Measurements from ENCODE around the gene RBPJL. TPM values are rescaled to one million over a fixed set of nuclear protein-coding genes. Genes with fewer than 3 reads are reported as not detected.

RBPJL gene
- total RNA-seq, 1 donor from 2014 or later, result not detected

GRCh38 chr20:45317826-45318225 is 11.2 kb downstream of the RBPJL start:
- DNase-seq, result no peak

- DNase-seq, result no peak
These were observed 11.8 kb downstream of the RBPJL start for GRCh38 chr20:45318386-45318939.

GRCh38 chr20:45318948-45319347 is 12.3 kb downstream of the RBPJL start:
- no peak for DNase-seq

DNA sequence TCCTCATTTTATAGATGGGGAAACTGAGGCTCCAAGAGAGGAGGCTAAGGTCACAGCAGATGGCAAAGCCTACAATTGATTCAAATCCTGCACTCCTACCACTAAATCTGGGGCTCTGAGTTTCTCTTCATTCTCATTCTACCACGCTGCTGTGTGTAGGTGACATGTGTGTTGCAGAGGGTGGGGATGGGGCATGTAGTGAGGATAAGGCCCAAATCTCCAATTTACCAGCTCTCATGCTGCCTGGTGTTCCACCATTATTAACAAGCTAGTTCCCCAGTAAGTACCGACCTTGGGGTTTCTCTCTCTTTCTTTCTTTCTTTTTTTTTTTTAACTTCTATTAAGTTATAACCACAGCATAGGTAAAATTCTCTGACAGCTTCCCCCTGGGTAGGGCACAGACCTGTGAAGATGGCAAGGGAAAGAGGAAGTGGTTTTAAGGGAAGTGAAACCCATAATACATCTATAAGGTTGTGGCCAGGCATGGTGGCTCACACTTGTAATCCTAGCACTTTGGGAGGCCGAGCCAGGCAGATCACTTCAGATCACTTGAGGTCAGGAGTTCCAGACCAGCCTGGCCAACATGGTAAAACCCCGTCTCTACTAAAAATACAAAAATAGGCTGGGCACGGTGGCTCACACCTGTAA is 14.4 kb downstream of the RBPJL start:
- no peak for DNase-seq

DNA sequence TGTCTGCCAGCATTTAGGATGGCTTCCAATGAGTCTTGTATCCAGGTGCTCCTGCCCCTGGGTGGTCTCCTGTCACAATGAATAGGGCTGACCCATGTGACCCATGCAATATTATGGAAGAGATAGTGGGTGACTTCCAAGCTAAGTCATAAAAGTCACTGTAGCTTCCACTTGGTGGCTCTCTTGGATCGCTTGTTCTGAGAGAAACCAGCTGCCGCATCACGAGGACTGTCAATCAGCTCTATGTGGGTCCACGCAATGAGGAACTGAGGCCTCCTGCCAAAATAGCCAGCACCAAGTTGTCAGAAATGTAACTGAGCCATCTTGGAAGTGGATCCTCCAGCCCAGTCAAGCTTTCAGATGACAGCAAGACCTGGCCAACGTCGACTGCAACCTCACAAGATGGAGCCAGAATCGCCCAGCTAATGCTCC is 16.3 kb downstream of the RBPJL start:
- DNase-seq, result peak; percentile 46

DNA sequence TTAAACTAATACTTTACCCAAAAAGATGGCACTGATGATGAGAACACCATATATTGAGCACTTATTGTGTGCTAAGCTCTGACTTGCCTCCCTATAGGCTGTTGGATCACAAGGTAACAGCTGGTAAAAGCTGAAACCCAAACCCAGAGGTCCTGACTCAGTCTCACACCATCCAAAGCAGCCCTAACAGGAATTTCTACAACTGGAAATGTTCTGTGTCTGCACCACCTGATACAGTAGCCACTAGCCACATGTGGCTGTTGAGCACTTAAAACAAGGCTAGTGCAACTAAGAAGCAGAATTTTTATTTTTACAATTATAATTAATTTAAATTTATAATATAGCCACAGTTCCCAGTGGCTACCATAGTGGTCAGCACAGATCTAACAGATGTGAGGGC is 17.1 kb downstream of the RBPJL start:
- DNase-seq, result no peak

GRCh38 chr20:45325371-45325770 is 18.7 kb downstream of the RBPJL start:
- no peak for DNase-seq

DNA sequence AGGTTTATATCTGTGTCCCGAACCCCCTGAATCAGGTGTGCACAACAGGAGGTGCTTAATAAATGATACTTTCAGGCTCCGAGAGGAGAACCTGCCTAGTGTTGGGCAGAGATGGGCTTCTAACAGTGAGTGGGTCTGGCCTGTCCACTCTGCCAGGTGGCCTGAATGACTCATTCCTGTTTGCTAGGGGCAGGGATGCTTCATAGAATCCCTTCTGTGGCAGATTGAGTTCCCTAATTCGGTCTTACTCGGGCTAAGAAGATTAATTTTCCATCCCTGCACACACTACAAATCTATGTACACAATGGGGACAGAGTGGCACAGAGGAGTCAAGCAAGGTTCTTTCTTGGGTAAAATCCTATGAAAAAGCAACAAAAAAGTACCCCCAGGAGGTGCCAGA is 21.8 kb downstream of the RBPJL start:
- no peak for DNase-seq

GRCh38 chr20:45329497-45330319 is 23.1 kb downstream of the RBPJL start:
- DNase-seq, result no peak

DNA sequence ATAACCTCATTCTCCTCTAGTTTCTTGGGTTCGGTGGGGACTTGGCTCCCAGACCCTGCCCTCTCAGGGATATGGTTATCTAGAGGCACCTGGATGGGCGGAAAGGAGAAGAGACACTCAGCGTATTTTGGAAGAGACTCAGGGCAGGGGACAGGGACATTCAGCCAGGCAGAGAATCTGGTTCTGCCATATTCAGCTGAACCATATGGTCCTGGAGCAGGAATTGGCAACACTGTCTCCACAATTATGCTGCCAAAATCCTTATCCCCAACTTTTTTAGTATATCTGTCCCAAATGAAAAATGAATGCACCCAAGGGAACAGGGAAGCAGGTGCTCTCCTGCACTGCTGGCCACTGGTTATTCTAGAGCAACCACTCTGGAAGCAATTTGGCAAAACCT is 23.8 kb downstream of the RBPJL start:
- DNase-seq, result no peak

DNA sequence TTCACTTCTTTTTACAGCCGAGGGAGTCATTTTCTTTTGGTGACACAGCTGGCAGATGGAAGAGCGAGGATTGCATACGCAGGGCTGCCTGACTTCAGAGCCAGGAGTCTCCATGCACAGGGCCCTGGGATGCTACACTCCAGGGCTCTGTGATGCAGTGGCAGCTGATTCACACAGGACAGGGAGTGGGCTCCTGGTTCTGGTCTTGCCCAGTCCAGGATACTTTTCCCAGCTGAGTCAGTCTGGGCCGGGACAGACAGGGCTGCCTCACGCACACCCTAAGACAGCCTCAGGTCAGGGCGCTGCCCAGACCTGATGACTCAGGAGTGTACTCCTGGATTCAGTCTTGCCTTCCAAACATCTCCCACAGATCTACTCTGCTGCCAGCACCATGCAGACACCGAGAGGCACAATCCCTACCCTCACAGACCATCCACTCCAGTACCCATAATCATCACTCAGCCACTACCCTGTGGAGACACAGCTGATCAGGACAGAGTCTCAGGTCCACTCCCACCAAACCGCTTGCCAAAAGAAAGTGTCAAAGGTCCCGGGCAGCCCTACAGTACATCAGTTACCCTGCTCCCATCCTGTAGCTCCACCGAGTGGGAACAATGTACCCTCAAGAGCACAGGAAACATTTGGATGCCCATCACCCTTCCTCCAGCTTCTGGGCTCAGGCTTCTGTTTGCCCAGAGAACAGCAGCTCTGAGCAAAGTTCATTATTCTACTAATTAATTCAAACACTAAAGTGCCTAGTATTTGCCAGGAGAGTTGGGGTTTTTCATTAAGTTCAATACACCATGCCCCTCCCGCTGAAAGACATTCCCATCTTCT is 30.1 kb downstream of the RBPJL start:
- DNase-seq, result no peak

GRCh38 chr20:45337367-45338120 is 30.9 kb downstream of the RBPJL start:
- DNase-seq, result no peak

DNA sequence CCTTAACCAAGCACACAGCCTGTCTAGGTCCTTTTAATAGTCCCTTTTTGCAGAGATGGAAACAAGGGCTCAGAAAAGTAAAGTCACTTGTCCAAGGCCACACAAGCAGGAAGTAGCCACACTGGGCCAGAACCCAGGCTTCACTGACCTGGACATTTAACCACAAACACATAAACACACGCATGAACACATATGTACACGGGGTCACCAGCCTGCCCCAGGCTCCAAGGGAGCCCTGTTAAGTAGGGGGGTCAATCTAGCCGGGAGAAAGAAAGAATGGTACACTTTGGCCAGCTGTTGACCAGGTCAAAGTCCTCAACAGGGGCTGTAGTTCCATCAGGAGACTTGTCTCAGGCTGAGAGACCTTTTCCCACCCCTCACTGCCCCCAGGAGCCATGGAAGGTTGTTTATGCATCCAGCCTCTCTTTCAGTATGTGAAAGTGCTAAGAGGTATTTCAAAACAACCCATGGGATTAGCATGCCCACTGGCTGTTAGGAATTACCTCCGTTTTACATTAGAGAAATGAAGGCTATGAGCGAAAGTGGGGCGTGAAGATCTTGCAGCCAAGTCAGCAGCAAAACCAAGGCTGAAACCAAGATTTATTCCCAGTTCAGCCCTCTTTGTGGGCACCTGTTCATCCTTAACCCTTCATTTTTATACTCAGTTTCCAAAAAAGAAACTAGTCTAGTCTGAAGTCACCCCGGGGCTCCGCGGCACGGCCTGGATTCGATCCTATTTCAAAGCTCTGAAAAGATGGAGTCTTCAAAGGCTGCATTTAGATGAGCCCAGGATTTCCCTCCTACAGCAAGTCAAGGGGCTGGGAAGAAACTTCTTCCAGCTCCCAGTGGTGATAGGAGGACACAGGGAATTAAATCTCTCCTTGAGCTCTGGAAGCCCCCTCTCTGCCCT is 31.7 kb downstream of the RBPJL start:
- DNase-seq, result no peak

- no peak for DNase-seq
These were observed 32.4 kb downstream of the RBPJL start for GRCh38 chr20:45339084-45339483.

DNA sequence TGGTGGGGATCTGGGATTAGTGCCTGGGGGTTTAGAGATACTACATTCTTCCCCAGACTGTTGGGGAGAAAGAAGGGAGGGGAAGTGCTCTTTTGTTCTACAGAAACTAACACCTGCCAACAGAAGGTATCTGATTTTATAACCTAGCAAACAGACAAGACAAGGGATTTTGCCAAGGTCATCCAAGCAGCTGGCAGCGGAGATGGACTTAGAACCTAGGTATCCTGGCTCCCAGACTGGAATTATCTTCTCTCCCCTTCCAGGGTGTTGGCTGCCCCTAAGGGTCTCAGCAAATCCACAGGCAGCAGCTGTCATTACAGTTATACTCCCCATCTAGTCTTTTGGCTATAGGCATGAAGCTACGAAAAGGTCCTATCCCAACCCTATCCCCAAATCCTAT is 33.2 kb downstream of the RBPJL start:
- no peak for DNase-seq

GRCh38 chr20:45340236-45340847 is 33.7 kb downstream of the RBPJL start:
- no peak for DNase-seq

- DNase-seq, result no peak
These were observed 34.3 kb downstream of the RBPJL start for GRCh38 chr20:45340951-45341350.

GRCh38 chr20:45341579-45341938 is 34.9 kb downstream of the RBPJL start:
- no peak for DNase-seq

DNA sequence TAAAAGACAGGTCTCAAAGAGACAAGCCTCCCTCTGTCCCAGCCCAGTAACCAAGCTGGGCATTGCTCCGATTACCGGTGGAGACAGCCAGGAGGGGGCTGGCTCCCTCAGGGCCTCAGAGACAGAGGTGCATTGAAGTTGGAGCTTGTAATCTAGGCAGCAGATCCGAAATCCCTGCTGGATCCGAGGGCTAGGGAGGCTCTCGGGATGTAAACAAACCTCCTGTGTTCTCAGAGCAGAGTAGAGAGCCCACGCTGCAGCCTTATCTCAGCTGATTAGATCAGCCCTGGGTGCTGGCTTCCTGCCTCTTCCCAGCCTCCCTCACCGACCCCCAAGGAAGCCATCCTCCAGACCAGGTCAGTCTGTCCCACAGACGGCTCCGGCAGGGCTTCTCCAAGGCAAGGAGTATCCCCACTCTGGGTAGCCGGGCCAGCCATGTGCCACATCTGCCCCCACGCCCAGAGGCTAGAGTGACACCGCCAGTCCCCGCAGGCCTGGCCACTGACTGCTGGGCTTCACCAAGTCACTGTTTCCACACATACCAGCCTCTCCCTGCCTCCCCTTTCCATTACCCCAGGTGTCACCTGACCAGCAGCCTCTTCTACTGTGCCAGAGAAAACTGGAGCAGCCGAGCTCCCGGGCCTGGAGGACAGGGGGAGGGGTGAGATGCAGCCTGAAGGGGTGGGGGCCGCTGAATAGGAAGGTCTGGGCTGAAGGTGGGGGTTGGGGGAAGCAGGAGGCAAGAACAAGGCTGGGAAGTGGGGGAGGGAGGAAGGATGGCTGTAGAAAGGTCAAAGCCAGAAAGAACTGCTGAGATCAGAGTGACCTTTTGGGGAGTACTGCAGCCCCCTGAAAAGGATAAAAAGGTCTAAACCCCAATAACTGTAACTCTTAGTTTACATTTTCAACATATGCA is 35.6 kb downstream of the RBPJL start:
- peak; percentile 52 for DNase-seq
